Measurements from ENCODE around the gene ADGRL1.

- TF ChIP-seq POLR2A (IDR thresholded peaks at IDR 0.05; ENCODE audit: control extremely low read depth in 1 of 2, low read depth in 2 of 2, low read length in 2 of 2) (no peak), CTCF (IDR thresholded peaks at IDR 0.05; ENCODE audit: control extremely low read depth in 1 of 3, insufficient read depth in 1 of 3, low read depth in 1 of 3, low read length in 3 of 3) (no peak), GABPA (IDR thresholded peaks at IDR 0.05; ENCODE audit: borderline replicate concordance, insufficient read depth, low read length) (no peak), GTF2F1 (IDR thresholded peaks at IDR 0.05; ENCODE audit: borderline replicate concordance, low read depth, low read length) (no peak), POLR2AphosphoS5 (IDR thresholded peaks at IDR 0.05; ENCODE audit: low read depth, low read length) (no peak), CBX5 (IDR thresholded peaks at IDR 0.05; ENCODE audit: low read depth, low read length) (no peak), KDM5A (IDR thresholded peaks at IDR 0.05; ENCODE audit: low read length) (no peak), ZNF274 (IDR thresholded peaks at IDR 0.05; ENCODE audit: borderline replicate concordance, extremely low read depth, low read length) (no peak), EP300 (IDR thresholded peaks at IDR 0.05; ENCODE audit: borderline replicate concordance in 1 of 2, low read depth in 2 of 2, low read length in 2 of 2) (no peak), YY1 (IDR thresholded peaks at IDR 0.05; ENCODE audit: low read depth, low read length) (no peak), CREB1 (IDR thresholded peaks at IDR 0.05) (no peak), EZH2 (IDR thresholded peaks at IDR 0.05; ENCODE audit: low read depth, low read length, severe bottlenecking) (no peak), NRF1 (IDR thresholded peaks at IDR 0.05; ENCODE audit: low read depth, low read length) (no peak)
Measured at GRCh38 chr19:14164724-14165493, 41.1 kb downstream of the ADGRL1 start.
